ENCODE results near the gene TRAPPC2L. TPM values are rescaled to one million over a fixed set of nuclear protein-coding genes. Genes with fewer than 3 reads are reported as not detected.

The TRAPPC2L gene
- total RNA-seq, 1 donor from 2014 or later, result 50.1 TPM

DNA sequence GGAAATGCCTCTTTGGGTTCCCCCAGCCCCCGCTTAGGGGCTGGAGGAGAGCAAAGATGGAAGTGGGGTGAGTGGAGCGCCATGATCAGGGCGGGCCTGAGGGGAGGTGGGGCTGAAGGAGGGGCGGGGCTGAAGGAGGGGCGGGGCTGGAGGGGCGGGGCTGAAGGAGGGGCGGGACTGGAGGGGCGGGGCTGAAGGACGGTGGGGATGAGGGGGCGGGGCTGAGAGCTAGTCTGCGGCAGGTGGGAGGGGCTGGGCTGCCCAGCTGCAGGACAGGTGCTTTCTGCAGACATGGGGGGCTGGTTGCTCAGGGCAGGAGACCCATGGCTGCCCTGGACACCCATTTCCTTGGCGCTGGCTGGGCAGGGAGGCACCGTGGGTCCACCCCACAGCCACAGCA, 48.6 kb downstream of the TRAPPC2L start:
- DNase-seq (ENCODE audit: low read depth), result no peak
- H3K4me3 ChIP-seq (ENCODE audit: low read depth, low read length), result no peak overlapping the region
- TF ChIP-seq, protein P1, sequence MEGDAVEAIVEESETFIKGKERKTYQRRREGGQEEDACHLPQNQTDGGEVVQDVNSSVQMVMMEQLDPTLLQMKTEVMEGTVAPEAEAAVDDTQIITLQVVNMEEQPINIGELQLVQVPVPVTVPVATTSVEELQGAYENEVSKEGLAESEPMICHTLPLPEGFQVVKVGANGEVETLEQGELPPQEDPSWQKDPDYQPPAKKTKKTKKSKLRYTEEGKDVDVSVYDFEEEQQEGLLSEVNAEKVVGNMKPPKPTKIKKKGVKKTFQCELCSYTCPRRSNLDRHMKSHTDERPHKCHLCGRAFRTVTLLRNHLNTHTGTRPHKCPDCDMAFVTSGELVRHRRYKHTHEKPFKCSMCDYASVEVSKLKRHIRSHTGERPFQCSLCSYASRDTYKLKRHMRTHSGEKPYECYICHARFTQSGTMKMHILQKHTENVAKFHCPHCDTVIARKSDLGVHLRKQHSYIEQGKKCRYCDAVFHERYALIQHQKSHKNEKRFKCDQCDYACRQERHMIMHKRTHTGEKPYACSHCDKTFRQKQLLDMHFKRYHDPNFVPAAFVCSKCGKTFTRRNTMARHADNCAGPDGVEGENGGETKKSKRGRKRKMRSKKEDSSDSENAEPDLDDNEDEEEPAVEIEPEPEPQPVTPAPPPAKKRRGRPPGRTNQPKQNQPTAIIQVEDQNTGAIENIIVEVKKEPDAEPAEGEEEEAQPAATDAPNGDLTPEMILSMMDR (IDR thresholded peaks at IDR 0.05; ENCODE audit: insufficient read depth, low read length, poor library complexity, severe bottlenecking), result no peak
- H3K36me3 ChIP-seq (ENCODE audit: control insufficient read depth, insufficient read depth, low read length), result no peaks in the 10 kb centered on the region
- peaks cover 14% of the 10 kb centered on the region for H3K27me3 ChIP-seq (ENCODE audit: control insufficient read depth, insufficient read depth, low read length)

DNA sequence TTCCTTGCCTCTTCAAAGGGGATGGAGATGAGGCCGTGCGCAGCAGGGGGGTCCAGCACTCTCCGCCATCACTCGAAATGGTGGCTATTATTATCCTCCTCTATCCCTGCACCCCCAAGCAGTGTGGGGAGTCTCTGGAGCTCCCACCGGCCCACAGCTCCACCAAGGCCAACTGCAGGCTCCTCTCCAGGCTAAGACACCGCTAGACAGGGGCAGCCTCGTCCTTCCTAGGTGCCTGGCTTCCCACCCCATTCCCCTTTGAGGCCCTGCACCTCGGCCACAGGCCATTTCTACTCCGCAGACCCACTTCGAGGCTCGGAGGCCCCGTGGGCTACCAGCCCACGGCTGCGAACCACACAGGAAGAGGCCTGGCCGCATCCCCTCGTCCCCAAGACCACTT, 49.1 kb downstream of the TRAPPC2L start:
- DNase-seq (ENCODE audit: low read depth), result no peak
- TF ChIP-seq, protein P1 (IDR thresholded peaks at IDR 0.05; ENCODE audit: insufficient read depth, low read length, poor library complexity, severe bottlenecking), result no peak
- H3K4me3 ChIP-seq (ENCODE audit: low read depth, low read length), result no peak overlapping the region
- H3K27me3 ChIP-seq (ENCODE audit: control insufficient read depth, insufficient read depth, low read length), result peaks cover 14% of the 10 kb centered on the region
- no peaks in the 10 kb centered on the region for H3K36me3 ChIP-seq (ENCODE audit: control insufficient read depth, insufficient read depth, low read length)

DNA sequence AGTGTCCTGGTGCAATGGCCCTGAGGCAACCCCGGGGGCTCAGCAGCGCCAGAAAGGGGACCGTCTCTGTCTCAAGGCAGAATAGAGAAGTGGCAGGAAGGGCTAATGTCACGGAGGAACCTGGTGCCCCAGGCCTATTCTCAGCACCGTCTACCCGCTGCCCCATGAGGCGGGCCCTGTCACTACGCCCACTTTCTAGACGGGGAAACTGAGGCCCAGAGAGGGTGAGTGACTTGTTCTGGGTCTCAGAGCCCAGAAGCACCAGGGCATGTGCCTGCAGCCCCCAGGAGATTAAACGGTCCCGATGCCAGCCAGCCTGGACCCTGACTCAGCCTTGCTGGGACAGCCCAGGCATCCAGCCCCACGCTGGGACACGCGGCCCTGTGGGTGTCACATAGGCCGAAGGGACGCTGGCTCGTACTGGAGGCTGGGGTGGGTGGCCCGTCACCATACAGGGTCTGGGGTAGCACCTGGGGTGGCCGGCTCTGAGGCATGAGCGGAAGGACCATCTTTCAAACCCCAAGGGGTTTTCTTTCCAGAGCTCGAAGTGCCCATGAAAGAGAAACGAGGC, 49.7 kb downstream of the TRAPPC2L start:
- Histone ChIP-seq H3K27me3 (ENCODE audit: control insufficient read depth, insufficient read depth, low read length) (peaks cover 18% of the 10 kb centered on the region), H3K4me3 (ENCODE audit: low read depth, low read length) (no peak overlapping the region), H3K36me3 (ENCODE audit: control insufficient read depth, insufficient read depth, low read length) (no peaks in the 10 kb centered on the region)
- TF ChIP-seq, protein P1 (IDR thresholded peaks at IDR 0.05; ENCODE audit: insufficient read depth, low read length, poor library complexity, severe bottlenecking), result no peak
- no peak for DNase-seq (ENCODE audit: low read depth)

DNA sequence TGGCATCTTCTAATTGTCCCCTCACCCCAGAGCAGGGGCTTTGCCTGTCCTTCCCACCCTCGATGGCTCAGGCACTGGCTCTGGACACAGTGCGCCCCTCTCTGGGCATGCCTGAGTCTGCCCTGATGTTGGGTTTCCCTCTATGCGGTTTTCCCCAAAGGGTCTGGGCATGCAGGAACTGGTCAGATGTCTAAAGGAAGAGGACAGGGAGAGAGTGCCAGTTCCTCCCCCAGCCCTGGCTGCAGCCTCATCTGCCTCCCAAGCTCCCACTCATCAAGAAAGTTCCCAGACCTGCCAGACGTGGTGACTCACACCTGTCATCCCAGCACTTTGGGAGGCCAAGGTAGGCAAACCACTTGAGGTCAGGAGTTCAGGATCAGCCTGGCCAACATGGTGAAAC, 50.8 kb downstream of the TRAPPC2L start:
- H3K27me3 ChIP-seq (ENCODE audit: control insufficient read depth, insufficient read depth, low read length), result peaks cover 22% of the 10 kb centered on the region

DNA sequence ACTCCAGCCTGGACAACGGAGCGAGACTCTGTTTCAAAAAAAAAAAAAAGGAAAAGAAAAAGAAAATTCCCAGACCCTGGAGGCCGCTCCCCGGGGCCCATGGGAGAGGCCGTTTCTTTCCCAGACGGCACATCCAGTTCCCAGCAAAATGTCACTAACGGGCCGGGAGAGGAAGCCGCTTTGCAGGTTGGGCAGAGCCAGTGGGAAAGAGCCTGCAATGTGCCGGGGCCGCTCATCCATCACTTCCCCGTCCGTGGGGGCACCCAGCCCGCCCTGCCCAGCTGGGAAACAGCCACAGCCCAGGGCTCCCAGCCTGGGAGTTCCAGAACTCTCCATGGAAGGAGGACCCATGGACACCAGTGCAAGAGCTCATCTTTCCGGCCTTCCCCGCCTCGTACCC, 51.4 kb downstream of the TRAPPC2L start:
- peaks cover 26% of the 10 kb centered on the region for H3K27me3 ChIP-seq (ENCODE audit: control insufficient read depth, insufficient read depth, low read length)
- TF ChIP-seq, protein P1 (IDR thresholded peaks at IDR 0.05; ENCODE audit: insufficient read depth, low read length, poor library complexity, severe bottlenecking), result no peak
- H3K36me3 ChIP-seq (ENCODE audit: control insufficient read depth, insufficient read depth, low read length), result no peaks in the 10 kb centered on the region
- no peak for DNase-seq (ENCODE audit: low read depth)
- no peak overlapping the region for H3K4me3 ChIP-seq (ENCODE audit: low read depth, low read length)

More for the DNA sequence above, 50.8 kb downstream of the TRAPPC2L start:
- H3K36me3 ChIP-seq (ENCODE audit: control insufficient read depth, insufficient read depth, low read length), result no peaks in the 10 kb centered on the region
- no peak for DNase-seq (ENCODE audit: low read depth)
- TF ChIP-seq, protein P1 (IDR thresholded peaks at IDR 0.05; ENCODE audit: insufficient read depth, low read length, poor library complexity, severe bottlenecking), result no peak
- no peak overlapping the region for H3K4me3 ChIP-seq (ENCODE audit: low read depth, low read length)

All from kidney epithelial cell (primary cell).